Right lobe of liver (tissue), 6 donors: ENCODE data around the gene TRIM24. TPM values are rescaled to one million over a fixed set of nuclear protein-coding genes. Genes with fewer than 3 reads are reported as not detected.

Source experiments
- ATAC-seq, 4 donors: fragments of 200-7000 bp; cut with Tn5 transposase; one replicate each; pipeline ENCODE4 v1.9.1; 2020; ENCODE audit warnings: mild to moderate bottlenecking in 4 of 4, moderate library complexity in 4 of 4
- DNase-seq, 3 donors: peaks; one replicate each; pipeline ENCODE4 v3.0.0-alpha.2; 2020
- H3K27ac ChIP-seq, 3 donors: fragments of 200-600 bp; one replicate each; pipeline ENCODE4 v1.8.0; 2022
- H3K27me3 ChIP-seq, 2 donors: fragments of 200-600 bp; one replicate each; pipeline ENCODE4 v1.8.0; 2022
- H3K36me3 ChIP-seq, 4 donors: fragments of 200-600 bp; sonication (generic) in 1 of 4; one replicate each; pipeline versions ENCODE4 v1.5.1 to v1.8.0; 2017 to 2022; ENCODE audit warnings: control low read depth in 1 of 4
- H3K4me1 ChIP-seq, 4 donors: fragments of 200-600 bp; sonication (generic) in 1 of 4; one replicate each; pipeline versions ENCODE4 v1.5.1 to v1.8.0; 2017 to 2022; ENCODE audit warnings: control low read depth in 1 of 4
- H3K4me3 ChIP-seq, 3 donors: fragments of 200-600 bp; one replicate each; pipeline ENCODE4 v1.8.0; 2022
- H3K9me3 ChIP-seq, 4 donors: fragments of 200-600 bp; sonication (generic) in 1 of 4; one replicate each; pipeline versions ENCODE4 v1.5.1 to v1.8.0; 2017 to 2022; ENCODE audit warnings: control low read depth in 1 of 4
- POLR2A ChIP-seq: fragments of 450-650 bp; IDR thresholded peaks from one replicate; pipeline ENCODE4 v1.6.1; 2017; ENCODE audit warnings: antibody characterized with exemption, mild to moderate bottlenecking
- WGBS: methylation state at CpG from one replicate; pipeline ENCODE4 v1.1.6; 2018; ENCODE audit warnings: low coverage, low lambda C conversion rate; ENCODE audit not compliant: insufficient coverage; ENCODE audit errors: missing lambda C conversion rate; 5-methylcytosine and 5-hydroxymethylcytosine counted together
- intact Hi-C, 2 donors: fragments of 100-400 bp; cut with DNase I; formaldehyde crosslinking; loops; one replicate each; pipeline versions ENCODE4 v1.11.2 to v1.14.1; 2022
- total RNA-seq, 6 experiments: library from RNA; depleted of rRNA in 2 of 6; stranded (reverse); fragments of >200 nt in 2 of 6; fragmentation: NEBNext Ultra II Directional in 3 of 6; extraction: Animal tissue kit (Norgen Biotek cat#: 25700) in 3 of 6; gene quantifications; one replicate each; pipeline versions ENCODE4 v1.1.0 to v1.2.4, GENCODE V29; 2016 to 2023
- TF ChIP-seq, protein P1 (sequence below), 4 donors: fragments of 200-600 bp in 3 of 4; fragments of 450-650 bp in 1 of 4; IDR thresholded peaks; one replicate each; pipeline versions ENCODE4 v1.5.1 to v1.8.0; 2016 to 2022; ENCODE audit warnings: antibody characterized with exemption in 4 of 4, mild to moderate bottlenecking in 2 of 4
- donor health status: DM: no; HTN: yes; CAD: no.
- donor health status: DM: no; HTN: no; CAD: no.
- donor health status: DM: no; HTN: no; CAD: no.
- donor health status: DM: no; HTN: yes; CAD: no.
- donor health status: DM: no; HTN: yes; CAD: no.

TRIM24 gene
- total RNA-seq, 6 experiments from 2014 or later: 14.5 to 18.9 (median 16.5) TPM

GRCh38 chr7:138425026-138425425 is 35.0 kb upstream of the TRIM24 start:
- DNase-seq (no peak), ATAC-seq (no peak)
- intact Hi-C loops: no loop called here
- Histone ChIP-seq H3K4me1 (no peaks in the 10 kb centered on the region), H3K27ac (no peak overlapping the region), H3K9me3 (peaks cover 0 to 13% (median 0%) of the 10 kb centered on the region in 4 donors), H3K27me3 (no peaks in the 10 kb centered on the region), H3K4me3 (no peak overlapping the region), H3K36me3 (no peaks in the 10 kb centered on the region)
- WGBS: 90% methylated on average over 2 of the region's 5 CpGs
- TF ChIP-seq, protein P1, sequence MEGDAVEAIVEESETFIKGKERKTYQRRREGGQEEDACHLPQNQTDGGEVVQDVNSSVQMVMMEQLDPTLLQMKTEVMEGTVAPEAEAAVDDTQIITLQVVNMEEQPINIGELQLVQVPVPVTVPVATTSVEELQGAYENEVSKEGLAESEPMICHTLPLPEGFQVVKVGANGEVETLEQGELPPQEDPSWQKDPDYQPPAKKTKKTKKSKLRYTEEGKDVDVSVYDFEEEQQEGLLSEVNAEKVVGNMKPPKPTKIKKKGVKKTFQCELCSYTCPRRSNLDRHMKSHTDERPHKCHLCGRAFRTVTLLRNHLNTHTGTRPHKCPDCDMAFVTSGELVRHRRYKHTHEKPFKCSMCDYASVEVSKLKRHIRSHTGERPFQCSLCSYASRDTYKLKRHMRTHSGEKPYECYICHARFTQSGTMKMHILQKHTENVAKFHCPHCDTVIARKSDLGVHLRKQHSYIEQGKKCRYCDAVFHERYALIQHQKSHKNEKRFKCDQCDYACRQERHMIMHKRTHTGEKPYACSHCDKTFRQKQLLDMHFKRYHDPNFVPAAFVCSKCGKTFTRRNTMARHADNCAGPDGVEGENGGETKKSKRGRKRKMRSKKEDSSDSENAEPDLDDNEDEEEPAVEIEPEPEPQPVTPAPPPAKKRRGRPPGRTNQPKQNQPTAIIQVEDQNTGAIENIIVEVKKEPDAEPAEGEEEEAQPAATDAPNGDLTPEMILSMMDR (IDR thresholded peaks at IDR 0.05): no peak
- no peak for TF ChIP-seq POLR2A

DNA sequence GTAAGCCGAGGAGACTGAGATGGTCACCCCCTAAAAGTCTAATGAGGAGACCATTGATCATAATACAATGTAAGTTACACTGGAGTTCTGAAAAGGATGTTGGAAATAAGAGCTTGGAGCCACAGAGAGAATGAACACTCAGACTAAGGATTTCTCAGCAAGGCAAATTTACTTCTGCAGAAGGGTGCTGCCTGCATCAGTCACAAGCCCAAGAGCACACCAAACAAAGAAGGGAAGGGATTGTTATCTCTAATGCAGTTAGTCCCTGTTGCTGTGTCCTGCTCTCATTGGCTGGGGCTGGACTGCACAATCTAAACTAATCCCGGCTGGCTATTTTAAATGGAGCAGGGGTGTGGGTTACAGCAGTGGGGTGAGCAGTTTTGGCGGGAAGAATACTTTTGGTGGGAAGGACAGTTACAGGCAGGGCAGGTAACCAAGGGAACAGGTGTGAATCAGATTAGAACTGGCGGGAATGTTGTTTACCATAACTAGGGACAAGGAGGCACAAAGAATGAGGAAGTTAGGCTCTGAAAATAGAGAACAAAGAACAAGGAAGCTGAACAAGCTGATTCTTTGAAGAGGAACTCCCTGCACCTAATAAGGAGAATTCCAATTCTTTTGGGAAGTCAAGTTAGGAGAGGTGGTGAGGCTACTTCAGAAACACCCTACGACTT is 30.3 kb upstream of the TRIM24 start:
- Histone ChIP-seq H3K4me3 (no peak overlapping the region), H3K27ac (no peak overlapping the region), H3K36me3 (no peaks in the 10 kb centered on the region), H3K4me1 (no peaks in the 10 kb centered on the region), H3K27me3 (no peaks in the 10 kb centered on the region), H3K9me3 (peaks cover 0 to 19% (median 0%) of the 10 kb centered on the region in 4 donors)
- intact Hi-C loops: no loop called here
- no peak for ATAC-seq
- no peak for DNase-seq
- TF ChIP-seq, protein P1 (IDR thresholded peaks at IDR 0.05): no peak
- TF ChIP-seq POLR2A: no peak
- 81% methylated on average over 5 of the region's 5 CpGs for WGBS

- no peak for ATAC-seq
- Histone ChIP-seq H3K9me3 (peaks cover 0 to 19% (median 0%) of the 10 kb centered on the region in 4 donors), H3K27ac (no peak overlapping the region), H3K4me1 (no peaks in the 10 kb centered on the region), H3K4me3 (no peak overlapping the region), H3K27me3 (no peaks in the 10 kb centered on the region), H3K36me3 (no peaks in the 10 kb centered on the region)
- 100% methylated on average over 1 of the region's 2 CpGs for WGBS
- DNase-seq: no peak
- intact Hi-C loops: no loop called here
- TF ChIP-seq, protein P1 (IDR thresholded peaks at IDR 0.05): no peak
- no peak for TF ChIP-seq POLR2A
These were observed 28.5 kb upstream of the TRIM24 start for GRCh38 chr7:138431517-138431916.

DNA sequence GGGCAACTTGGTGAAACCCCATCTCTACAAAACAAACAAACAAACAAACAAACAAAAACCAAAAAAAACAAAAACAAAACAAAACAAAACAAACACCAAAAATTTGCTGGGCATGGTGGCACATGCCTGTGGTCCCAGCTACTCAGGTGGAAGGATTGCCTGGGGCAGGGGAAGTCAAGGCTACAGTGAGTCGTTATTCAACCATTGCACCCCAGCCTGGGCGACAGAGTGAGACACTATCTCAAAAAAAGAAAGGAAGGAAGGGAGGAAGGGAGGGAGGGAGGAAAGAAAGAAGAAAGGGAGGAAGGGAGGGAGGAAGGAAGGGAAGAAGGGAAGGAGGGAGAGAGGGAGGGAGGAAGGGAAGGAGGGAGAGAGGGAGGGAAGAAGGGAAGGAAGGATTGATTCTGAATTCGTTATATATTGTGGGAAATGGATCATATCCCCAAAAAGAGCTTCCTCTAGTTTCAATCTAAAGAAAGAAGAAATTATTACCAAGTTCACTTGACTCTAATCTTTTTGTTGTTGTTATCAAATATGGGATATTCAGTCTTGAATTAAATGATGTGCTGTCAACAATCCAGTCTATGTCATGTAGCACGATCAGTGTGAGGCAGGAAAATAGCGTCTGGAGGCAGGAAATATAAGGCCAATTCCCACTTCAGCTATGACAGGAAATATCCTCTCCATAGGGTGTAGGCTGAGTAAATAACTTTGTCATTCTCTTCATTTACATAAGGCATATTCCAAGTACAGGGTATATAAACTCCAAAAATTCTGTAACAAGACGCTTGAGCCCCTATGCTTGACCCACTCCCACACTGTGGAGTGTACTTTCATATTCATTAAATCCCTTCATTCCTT is 26.2 kb upstream of the TRIM24 start:
- TF ChIP-seq, protein P1 (IDR thresholded peaks at IDR 0.05): no peak
- no peak for TF ChIP-seq POLR2A
- Histone ChIP-seq H3K27ac (no peak overlapping the region), H3K36me3 (no peaks in the 10 kb centered on the region), H3K27me3 (no peaks in the 10 kb centered on the region), H3K9me3 (peaks cover 0 to 18% (median 0%) of the 10 kb centered on the region in 4 donors), H3K4me3 (no peak overlapping the region), H3K4me1 (no peaks in the 10 kb centered on the region)
- 65% methylated on average over 6 of the region's 6 CpGs for WGBS
- intact Hi-C loops: no loop called here
- ATAC-seq (no peak), DNase-seq (no peak)
